Measurements from ENCODE around the gene CPNE4.

- TF ChIP-seq YY1 (IDR thresholded peaks at IDR 0.05; ENCODE audit: insufficient read depth, insufficient read length) (no peak), ZNF274 (IDR thresholded peaks at IDR 0.05; ENCODE audit: low read depth, low read length) (no peak), SUZ12 (IDR thresholded peaks at IDR 0.05; ENCODE audit: extremely low read depth, insufficient read depth, insufficient read length) (no peak)
Observed at GRCh38 chr3:131995891-131996290, 38.9 kb downstream of the CPNE4 start.
